SK-N-MC (cell line): ENCODE measurements around the gene PPP2R3A.
"Not testable (repeated sequence)": the region's sequence is repeated elsewhere in the genome, so short reads cannot be mapped to it uniquely, and the experiment has no call there.

Source experiments
- EZH2 ChIP-seq: fragments of 200-600 bp; sonication (generic); IDR thresholded peaks from one replicate; pipeline ENCODE4 v1.6.1; 2017; ENCODE audit warnings: antibody characterized with exemption
- FOXP2 ChIP-seq: optimal IDR thresholded peaks from 2 replicates; pipeline ENCODE3; 2011; ENCODE audit warnings: mild to moderate bottlenecking, moderate library complexity; ENCODE audit not compliant: insufficient read depth; ENCODE audit errors: extremely low read length, control extremely low read depth
- POLR2AphosphoS5 ChIP-seq: IDR thresholded peaks from 2 replicates; pipeline ENCODE4 v1.6.1; 2012; ENCODE audit warnings: mild to moderate bottlenecking, low read depth, low read length, borderline replicate concordance

DNA sequence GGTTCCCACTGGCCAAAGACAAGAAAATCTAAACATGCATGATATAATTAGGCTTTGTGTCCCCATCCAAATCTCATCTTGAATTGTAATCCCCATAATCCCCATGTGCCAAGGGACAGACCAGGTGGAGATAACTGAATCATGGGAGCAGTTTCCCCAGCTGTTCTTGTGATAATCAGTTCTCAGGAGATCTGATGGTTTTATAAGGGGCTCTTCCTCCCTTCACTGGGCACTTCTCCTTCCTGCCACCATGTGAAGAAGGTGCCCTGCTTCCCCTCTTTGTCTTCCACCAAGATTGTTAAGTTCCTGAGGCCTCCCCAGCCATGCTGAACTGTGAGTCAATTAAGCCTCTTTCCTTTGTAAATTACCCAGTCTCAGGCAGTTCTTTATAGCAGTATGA lies 198.1 kb downstream of the PPP2R3A start:
- TF ChIP-seq POLR2AphosphoS5, EZH2, FOXP2: not testable (repeated sequence)
